Right lobe of liver (tissue), 4 donors: ENCODE results near the gene TBXAS1.

ENCODE experiments used
- CTCF ChIP-seq, 4 donors: fragments of 200-600 bp in 3 of 4; fragments of 450-650 bp in 1 of 4; IDR thresholded peaks; one replicate each; pipeline versions ENCODE4 v1.5.1 to v1.8.0; 2016 to 2022; ENCODE audit warnings: antibody characterized with exemption in 4 of 4, mild to moderate bottlenecking in 2 of 4
- POLR2A ChIP-seq: fragments of 450-650 bp; IDR thresholded peaks from one replicate; pipeline ENCODE4 v1.6.1; 2017; ENCODE audit warnings: antibody characterized with exemption, mild to moderate bottlenecking
- donor health status: DM: no; HTN: no; CAD: no.
- donor health status: DM: no; HTN: no; CAD: no.
- donor health status: DM: no; HTN: yes; CAD: no.

- no peak for TF ChIP-seq CTCF (IDR thresholded peaks at IDR 0.05)
- TF ChIP-seq POLR2A = no peak
These were observed 196.2 kb downstream of the TBXAS1 start for GRCh38 chr7:140025241-140025640.
